ENCODE data around the gene P2RX5.
A peak's percentile ranks its signal among the peaks of the same experiment; 100 is the strongest.

Gene P2RX5

DNA sequence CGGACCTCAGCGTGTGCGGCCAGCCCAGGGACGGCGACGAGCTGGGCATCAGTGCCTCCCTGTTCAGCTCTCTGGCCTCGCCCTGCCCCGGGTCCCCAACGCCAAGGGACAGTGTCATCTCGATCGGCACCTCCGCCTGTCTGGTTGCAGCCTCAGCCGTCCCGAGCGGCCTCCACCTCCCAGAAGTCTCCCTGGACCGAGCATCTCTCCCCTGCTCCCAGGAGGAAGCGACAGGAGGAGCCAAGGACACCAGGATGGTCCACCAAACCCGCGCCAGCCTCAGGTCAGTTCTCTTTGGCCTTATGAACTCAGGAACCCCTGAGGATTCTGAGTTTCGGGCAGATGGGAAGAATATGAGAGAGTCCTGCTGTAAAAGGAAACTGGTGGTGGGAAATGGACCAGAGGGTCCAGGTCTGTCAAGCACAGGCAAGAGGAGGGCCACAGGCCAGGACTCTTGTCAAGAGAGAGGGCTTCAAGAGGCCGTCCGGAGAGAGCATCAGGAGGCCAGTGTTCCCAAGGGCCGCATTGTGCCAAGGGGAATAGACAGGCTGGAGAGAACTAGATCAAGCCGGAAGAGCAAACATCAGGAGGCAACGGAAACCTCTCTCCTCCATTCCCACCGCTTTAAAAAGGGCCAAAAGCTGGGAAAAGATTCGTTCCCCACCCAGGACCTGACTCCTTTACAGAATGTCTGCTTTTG lies 28.6 kb upstream of the P2RX5 start (continued):
- TF ChIP-seq ZNF501 (tag by site-specific recombination; IDR thresholded peaks at IDR 0.05) (no peak), ZBTB17 (tag by site-specific recombination; IDR thresholded peaks at IDR 0.05) (peak; percentile 32; the same call in 1 of the 2 replicates)

DNA sequence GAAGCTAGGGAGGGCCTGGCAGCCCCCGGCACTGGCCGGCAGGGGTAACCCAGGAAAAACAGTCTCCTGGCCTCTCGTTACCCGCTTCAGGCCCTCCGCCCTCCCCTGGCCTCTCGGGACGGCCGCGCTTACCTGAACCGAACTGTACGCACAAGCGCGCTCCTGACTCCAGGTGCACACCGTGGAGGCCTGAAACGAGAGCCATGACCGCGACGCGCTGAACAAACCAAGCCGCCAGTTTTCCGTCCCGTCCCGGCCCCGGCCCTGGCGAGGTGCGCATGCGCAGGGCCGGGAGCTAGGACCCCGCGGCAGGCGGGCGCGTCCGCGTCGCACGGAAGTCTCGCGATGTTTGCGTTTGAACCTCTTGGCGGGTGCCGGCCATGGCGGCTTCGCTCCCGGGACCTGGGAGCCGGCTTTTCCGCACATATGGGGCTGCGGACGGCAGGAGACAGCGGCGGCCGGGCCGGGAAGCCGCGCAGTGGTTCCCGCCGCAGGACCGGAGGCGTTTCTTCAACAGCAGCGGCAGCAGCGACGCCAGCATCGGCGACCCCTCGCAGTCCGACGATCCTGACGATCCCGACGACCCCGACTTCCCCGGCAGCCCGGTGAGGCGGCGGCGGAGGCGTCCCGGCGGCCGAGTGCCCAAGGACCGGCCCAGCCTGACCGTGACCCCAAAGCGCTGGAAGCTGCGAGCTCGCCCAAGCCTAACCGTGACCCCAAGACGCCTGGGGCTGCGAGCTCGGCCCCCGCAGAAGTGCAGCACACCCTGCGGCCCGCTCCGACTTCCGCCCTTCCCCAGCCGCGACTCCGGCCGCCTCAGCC lies 27.8 kb upstream of the P2RX5 start, which contains the start of gene HASPIN:
Gene HASPIN, plus strand, starts transcription at position 348 of the 822 bp plus-strand sequence. Its CDS starts 33 bp downstream, at position 381.
- H3K9me3 ChIP-seq (ENCODE audit: control insufficient read depth, insufficient read depth, low read depth, low read length): no peaks in the 10 kb centered on the region
- peaks cover 51 to 62% of the 10 kb centered on the region in 2 experiments for H3K36me3 ChIP-seq (ENCODE audit: control insufficient read depth in 2 of 2, insufficient read depth in 1 of 2, low read length in 2 of 2)
- CTCF ChIA-PET: interaction anchor here (0.6 to 8.4 kb wide), 7 partner anchors 9 to 183 kb away, joined by 3 to 84 read pairs (median 8); no protein-coding TSS in a partner anchor
- H3K4me3 ChIP-seq (ENCODE audit: low read depth, low read length): peak within 1 kb of the TSS; percentile 94
- peak within 1 kb of the TSS; percentile 78 for H3K27ac ChIP-seq (ENCODE audit: extremely low read depth, low read depth, low read length)
- POLR2A ChIA-PET: interaction anchor here (0.5 to 2.5 kb wide), 21 partner anchors 9 to 851 kb away, joined by 3 to 20 read pairs (median 4); partner anchors contain the start of genes CTNS, EMC6, P2RX5 and SHPK
- H3K4me1 ChIP-seq (ENCODE audit: control insufficient read depth, insufficient read depth, low read length): peaks cover 6% of the 10 kb centered on the region
- TF ChIP-seq ZNF302 (tag by site-specific recombination; IDR thresholded peaks at IDR 0.05; ENCODE audit: low read depth): no peak
- no peak for TF ChIP-seq SCRT1 (tag by site-specific recombination; IDR thresholded peaks at IDR 0.05; ENCODE audit: borderline replicate concordance)
- TF ChIP-seq GLIS2 (tag by site-specific recombination; IDR thresholded peaks at IDR 0.05): peak; percentile 39; the same call in 1 of the 2 replicates
- no peak for TF ChIP-seq OVOL3 (tag by site-specific recombination; IDR thresholded peaks at IDR 0.05)
- TF ChIP-seq ZNF138 (tag by site-specific recombination; IDR thresholded peaks at IDR 0.05; ENCODE audit: borderline replicate concordance): no peak
- TF ChIP-seq, protein P1, sequence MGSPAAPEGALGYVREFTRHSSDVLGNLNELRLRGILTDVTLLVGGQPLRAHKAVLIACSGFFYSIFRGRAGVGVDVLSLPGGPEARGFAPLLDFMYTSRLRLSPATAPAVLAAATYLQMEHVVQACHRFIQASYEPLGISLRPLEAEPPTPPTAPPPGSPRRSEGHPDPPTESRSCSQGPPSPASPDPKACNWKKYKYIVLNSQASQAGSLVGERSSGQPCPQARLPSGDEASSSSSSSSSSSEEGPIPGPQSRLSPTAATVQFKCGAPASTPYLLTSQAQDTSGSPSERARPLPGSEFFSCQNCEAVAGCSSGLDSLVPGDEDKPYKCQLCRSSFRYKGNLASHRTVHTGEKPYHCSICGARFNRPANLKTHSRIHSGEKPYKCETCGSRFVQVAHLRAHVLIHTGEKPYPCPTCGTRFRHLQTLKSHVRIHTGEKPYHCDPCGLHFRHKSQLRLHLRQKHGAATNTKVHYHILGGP (tag by site-specific recombination; IDR thresholded peaks at IDR 0.05): no peak
- no peak for TF ChIP-seq OSR2 (tag by site-specific recombination; IDR thresholded peaks at IDR 0.05)
- TF ChIP-seq EGR2 (tag by site-specific recombination; IDR thresholded peaks at IDR 0.05; ENCODE audit: low read depth): no peak
- no peak for TF ChIP-seq ZIC2 (tag by site-specific recombination; IDR thresholded peaks at IDR 0.05)
- TF ChIP-seq, protein P2, sequence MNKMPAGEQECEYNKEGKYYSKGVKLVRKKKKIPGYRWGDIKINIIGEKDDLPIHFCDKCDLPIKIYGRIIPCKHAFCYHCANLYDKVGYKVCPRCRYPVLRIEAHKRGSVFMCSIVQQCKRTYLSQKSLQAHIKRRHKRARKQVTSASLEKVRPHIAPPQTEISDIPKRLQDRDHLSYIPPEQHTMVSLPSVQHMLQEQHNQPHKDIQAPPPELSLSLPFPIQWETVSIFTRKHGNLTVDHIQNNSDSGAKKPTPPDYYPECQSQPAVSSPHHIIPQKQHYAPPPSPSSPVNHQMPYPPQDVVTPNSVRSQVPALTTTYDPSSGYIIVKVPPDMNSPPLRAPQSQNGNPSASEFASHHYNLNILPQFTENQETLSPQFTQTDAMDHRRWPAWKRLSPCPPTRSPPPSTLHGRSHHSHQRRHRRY (tag by site-specific recombination; IDR thresholded peaks at IDR 0.05): no peak
- no peak for TF ChIP-seq SETDB1 (IDR thresholded peaks at IDR 0.05; ENCODE audit: insufficient read length, low read length)
- TF ChIP-seq ZNF211 (tag by site-specific recombination; IDR thresholded peaks at IDR 0.05; ENCODE audit: low read depth): no peak
- no peak for TF ChIP-seq ZBTB7A (tag by site-specific recombination; IDR thresholded peaks at IDR 0.05; ENCODE audit: low read depth)
- TF ChIP-seq ZNF658 (tag by site-specific recombination; IDR thresholded peaks at IDR 0.05): no peak
- TF ChIP-seq, protein P3, sequence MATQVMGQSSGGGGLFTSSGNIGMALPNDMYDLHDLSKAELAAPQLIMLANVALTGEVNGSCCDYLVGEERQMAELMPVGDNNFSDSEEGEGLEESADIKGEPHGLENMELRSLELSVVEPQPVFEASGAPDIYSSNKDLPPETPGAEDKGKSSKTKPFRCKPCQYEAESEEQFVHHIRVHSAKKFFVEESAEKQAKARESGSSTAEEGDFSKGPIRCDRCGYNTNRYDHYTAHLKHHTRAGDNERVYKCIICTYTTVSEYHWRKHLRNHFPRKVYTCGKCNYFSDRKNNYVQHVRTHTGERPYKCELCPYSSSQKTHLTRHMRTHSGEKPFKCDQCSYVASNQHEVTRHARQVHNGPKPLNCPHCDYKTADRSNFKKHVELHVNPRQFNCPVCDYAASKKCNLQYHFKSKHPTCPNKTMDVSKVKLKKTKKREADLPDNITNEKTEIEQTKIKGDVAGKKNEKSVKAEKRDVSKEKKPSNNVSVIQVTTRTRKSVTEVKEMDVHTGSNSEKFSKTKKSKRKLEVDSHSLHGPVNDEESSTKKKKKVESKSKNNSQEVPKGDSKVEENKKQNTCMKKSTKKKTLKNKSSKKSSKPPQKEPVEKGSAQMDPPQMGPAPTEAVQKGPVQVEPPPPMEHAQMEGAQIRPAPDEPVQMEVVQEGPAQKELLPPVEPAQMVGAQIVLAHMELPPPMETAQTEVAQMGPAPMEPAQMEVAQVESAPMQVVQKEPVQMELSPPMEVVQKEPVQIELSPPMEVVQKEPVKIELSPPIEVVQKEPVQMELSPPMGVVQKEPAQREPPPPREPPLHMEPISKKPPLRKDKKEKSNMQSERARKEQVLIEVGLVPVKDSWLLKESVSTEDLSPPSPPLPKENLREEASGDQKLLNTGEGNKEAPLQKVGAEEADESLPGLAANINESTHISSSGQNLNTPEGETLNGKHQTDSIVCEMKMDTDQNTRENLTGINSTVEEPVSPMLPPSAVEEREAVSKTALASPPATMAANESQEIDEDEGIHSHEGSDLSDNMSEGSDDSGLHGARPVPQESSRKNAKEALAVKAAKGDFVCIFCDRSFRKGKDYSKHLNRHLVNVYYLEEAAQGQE (tag by site-specific recombination; IDR thresholded peaks at IDR 0.05): no peak
- TF ChIP-seq ZNF274 (IDR thresholded peaks at IDR 0.05; ENCODE audit: low read length): no peak
- no peak for TF ChIP-seq ZNF274 (tag by site-specific recombination; IDR thresholded peaks at IDR 0.05; ENCODE audit: borderline replicate concordance)
- TF ChIP-seq KLF8 (tag by site-specific recombination; IDR thresholded peaks at IDR 0.05): peak; percentile 83; the same call in 1 of the 2 replicates
- no peak for TF ChIP-seq ZNF155 (tag by site-specific recombination; IDR thresholded peaks at IDR 0.05)
- no peak for TF ChIP-seq ZNF114 (tag by site-specific recombination; IDR thresholded peaks at IDR 0.05)
- TF ChIP-seq ZBTB20 (tag by site-specific recombination; IDR thresholded peaks at IDR 0.05): peak; percentile 79
- TF ChIP-seq ZNF623 (tag by site-specific recombination; IDR thresholded peaks at IDR 0.05): no peak
- TF ChIP-seq KLF9 (tag by site-specific recombination; IDR thresholded peaks at IDR 0.05; ENCODE audit: low read depth): no peak; the same call in 1 of the 2 replicates
- TF ChIP-seq SALL2 (tag by site-specific recombination; IDR thresholded peaks at IDR 0.05; ENCODE audit: borderline replicate concordance): no peak
- peak; percentile 56 for TF ChIP-seq ZBTB17 (tag by site-specific recombination; IDR thresholded peaks at IDR 0.05)
- peak; percentile 94 for TF ChIP-seq YY2 (tag by site-specific recombination; IDR thresholded peaks at IDR 0.05)
- TF ChIP-seq ZNF664 (tag by site-specific recombination; IDR thresholded peaks at IDR 0.05): no peak
- TF ChIP-seq ZNF626 (tag by site-specific recombination; IDR thresholded peaks at IDR 0.05): no peak
- peak; percentile 58 for TF ChIP-seq ZEB2 (tag by site-specific recombination; IDR thresholded peaks at IDR 0.05)
- no peak for TF ChIP-seq ZNF19 (tag by site-specific recombination; IDR thresholded peaks at IDR 0.05; ENCODE audit: low read depth)

All from HEK293 (cell line).